Neural cell (in vitro differentiated cells): ENCODE data around the gene MGLL.

Experiments used
- EP300 ChIP-seq: fragments of 450-650 bp; conservative IDR thresholded peaks from 2 replicates; pipeline ENCODE4 v1.6.1; 2014; ENCODE audit warnings: antibody characterized with exemption, mild to moderate bottlenecking, moderate library complexity; ENCODE audit not compliant: poor library complexity, severe bottlenecking
- EZH2 ChIP-seq: fragments of 200-600, 300-800 bp; shearing (Covaris generic), sonication (generic); IDR thresholded peaks from 2 replicates; pipeline ENCODE4 v1.6.1; 2014; ENCODE audit warnings: antibody characterized with exemption, low read length, borderline replicate concordance, mild to moderate bottlenecking; ENCODE audit not compliant: insufficient read depth, poor library complexity, severe bottlenecking
- POLR2AphosphoS5 ChIP-seq: IDR thresholded peaks from 2 replicates; pipeline ENCODE4 v1.6.1; 2012
- RAD21 ChIP-seq: fragments of 450-650 bp; conservative IDR thresholded peaks from 2 replicates; pipeline ENCODE4 v1.6.1; 2014; ENCODE audit warnings: antibody characterized with exemption, mild to moderate bottlenecking, moderate library complexity
- REST ChIP-seq: IDR thresholded peaks from 2 replicates; pipeline ENCODE4 v1.6.1; 2012; ENCODE audit warnings: borderline replicate concordance
- SMC3 ChIP-seq: fragments of 450-650 bp; conservative IDR thresholded peaks from 2 replicates; pipeline ENCODE4 v1.6.1; 2014; ENCODE audit warnings: antibody characterized with exemption, mild to moderate bottlenecking, moderate library complexity; ENCODE audit not compliant: poor library complexity
- TAF1 ChIP-seq: IDR thresholded peaks from 2 replicates; pipeline ENCODE4 v1.6.1; 2012; ENCODE audit warnings: low read depth
- TF ChIP-seq, protein P1 (sequence below): fragments of 450-650 bp; IDR thresholded peaks from 2 replicates; pipeline ENCODE4 v1.5.1; 2014; ENCODE audit warnings: antibody characterized with exemption, mild to moderate bottlenecking, moderate library complexity; ENCODE audit not compliant: poor library complexity, severe bottlenecking

DNA sequence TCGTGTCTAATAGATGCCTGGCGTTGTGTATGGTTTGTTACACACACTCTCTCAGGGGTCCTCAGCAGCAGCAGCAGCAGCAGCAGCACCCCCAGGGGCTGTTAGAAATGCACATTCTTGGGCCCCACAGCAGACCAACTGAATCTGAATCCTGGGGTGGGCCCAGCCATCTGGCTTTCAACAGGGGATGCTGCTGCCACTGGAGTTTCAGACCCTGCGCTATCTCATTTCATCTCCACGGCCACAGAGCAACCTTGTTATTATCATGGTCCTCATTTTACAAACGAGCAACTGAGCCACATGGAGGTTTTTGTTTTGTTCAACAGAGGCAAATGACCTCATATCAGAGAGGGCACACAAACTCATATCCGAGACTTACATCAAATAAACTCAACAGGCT lies 47.7 kb downstream of the MGLL start:
- TF ChIP-seq TAF1 (no peak), REST (no peak), POLR2AphosphoS5 (no peak), RAD21 (no peak), EP300 (no peak), EZH2 (no peak), SMC3 (no peak)
- TF ChIP-seq, protein P1, sequence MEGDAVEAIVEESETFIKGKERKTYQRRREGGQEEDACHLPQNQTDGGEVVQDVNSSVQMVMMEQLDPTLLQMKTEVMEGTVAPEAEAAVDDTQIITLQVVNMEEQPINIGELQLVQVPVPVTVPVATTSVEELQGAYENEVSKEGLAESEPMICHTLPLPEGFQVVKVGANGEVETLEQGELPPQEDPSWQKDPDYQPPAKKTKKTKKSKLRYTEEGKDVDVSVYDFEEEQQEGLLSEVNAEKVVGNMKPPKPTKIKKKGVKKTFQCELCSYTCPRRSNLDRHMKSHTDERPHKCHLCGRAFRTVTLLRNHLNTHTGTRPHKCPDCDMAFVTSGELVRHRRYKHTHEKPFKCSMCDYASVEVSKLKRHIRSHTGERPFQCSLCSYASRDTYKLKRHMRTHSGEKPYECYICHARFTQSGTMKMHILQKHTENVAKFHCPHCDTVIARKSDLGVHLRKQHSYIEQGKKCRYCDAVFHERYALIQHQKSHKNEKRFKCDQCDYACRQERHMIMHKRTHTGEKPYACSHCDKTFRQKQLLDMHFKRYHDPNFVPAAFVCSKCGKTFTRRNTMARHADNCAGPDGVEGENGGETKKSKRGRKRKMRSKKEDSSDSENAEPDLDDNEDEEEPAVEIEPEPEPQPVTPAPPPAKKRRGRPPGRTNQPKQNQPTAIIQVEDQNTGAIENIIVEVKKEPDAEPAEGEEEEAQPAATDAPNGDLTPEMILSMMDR: no peak
